Omental fat pad (tissue), 4 donors: Measurements from ENCODE around the gene SULT2A1. TPM values are rescaled to one million over a fixed set of nuclear protein-coding genes. Genes with fewer than 3 reads are reported as not detected.

ENCODE experiments used
- ATAC-seq: fragments of 150-250 bp; one replicate; pipeline ENCODE4 v1.9.1; 2016; ENCODE audit warnings: mild to moderate bottlenecking, moderate library complexity; ENCODE audit not compliant: low FRiP score
- DNase-seq: peaks from one replicate; pipeline ENCODE4 v3.0.0-alpha.2; 2019; ENCODE audit warnings: low spot score
- total RNA-seq, 4 donors: library from RNA; depleted of rRNA; stranded (reverse); fragments of >200 nt; gene quantifications; one replicate each; pipeline ENCODE4 v1.1.0, GENCODE V29; 2016
- TF ChIP-seq, protein P1 (sequence below), 3 donors: fragments of 450-650 bp; IDR thresholded peaks; one replicate each; pipeline ENCODE4 v1.5.1; 2016 to 2017; ENCODE audit warnings: antibody characterized with exemption in 3 of 3, mild to moderate bottlenecking in 3 of 3, moderate library complexity in 2 of 3

The SULT2A1 gene
- total RNA-seq, 4 donors from 2014 or later: not detected

DNA sequence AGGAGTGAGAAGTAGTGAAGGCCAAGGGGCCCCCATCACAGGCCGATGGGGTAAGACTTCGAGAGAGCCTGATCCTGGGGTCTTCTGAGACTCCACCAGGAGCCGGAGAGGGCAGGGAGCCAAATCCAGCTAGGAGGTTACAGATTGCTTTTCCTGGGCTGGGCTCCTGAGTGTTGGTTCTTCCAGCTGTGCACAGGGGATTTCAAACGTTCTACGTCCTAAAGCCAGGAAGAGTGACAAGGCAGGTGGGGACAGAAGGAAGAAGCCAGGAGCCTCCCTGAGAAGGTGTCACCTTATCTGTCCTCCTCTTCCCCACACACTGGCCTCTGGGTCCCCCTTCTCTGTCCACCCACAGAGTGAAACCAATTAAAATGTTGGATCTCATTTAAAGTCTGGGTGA, 43.2 kb downstream of the SULT2A1 start:
- no peak for DNase-seq
- TF ChIP-seq, protein P1, sequence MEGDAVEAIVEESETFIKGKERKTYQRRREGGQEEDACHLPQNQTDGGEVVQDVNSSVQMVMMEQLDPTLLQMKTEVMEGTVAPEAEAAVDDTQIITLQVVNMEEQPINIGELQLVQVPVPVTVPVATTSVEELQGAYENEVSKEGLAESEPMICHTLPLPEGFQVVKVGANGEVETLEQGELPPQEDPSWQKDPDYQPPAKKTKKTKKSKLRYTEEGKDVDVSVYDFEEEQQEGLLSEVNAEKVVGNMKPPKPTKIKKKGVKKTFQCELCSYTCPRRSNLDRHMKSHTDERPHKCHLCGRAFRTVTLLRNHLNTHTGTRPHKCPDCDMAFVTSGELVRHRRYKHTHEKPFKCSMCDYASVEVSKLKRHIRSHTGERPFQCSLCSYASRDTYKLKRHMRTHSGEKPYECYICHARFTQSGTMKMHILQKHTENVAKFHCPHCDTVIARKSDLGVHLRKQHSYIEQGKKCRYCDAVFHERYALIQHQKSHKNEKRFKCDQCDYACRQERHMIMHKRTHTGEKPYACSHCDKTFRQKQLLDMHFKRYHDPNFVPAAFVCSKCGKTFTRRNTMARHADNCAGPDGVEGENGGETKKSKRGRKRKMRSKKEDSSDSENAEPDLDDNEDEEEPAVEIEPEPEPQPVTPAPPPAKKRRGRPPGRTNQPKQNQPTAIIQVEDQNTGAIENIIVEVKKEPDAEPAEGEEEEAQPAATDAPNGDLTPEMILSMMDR (IDR thresholded peaks at IDR 0.05): no peak
- no peak for ATAC-seq

DNA sequence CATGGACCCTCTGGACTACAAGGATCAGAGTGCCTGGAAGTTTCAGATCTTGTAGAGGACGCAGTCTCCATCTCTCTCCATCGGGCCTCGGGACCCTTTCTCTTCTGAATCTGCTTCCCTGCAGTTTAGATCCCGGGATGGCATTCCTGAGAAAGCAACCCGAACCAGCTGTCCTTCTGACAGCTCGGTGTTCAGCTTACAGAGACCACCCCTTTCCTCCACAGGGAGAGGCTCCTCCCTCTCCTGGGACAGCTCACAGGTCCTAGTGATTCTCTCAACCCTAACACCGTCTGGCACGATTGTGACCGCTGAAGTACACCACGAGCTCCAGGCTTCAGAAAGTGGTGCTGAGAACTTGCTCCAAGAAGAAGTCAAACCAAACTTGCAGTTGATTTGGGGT, 46.2 kb downstream of the SULT2A1 start:
- ATAC-seq (no peak), DNase-seq (no peak)
- TF ChIP-seq, protein P1 (IDR thresholded peaks at IDR 0.05): no peak

- ATAC-seq (no peak), DNase-seq (no peak)
- TF ChIP-seq, protein P1 (IDR thresholded peaks at IDR 0.05): no peak
These were observed 46.7 kb downstream of the SULT2A1 start for GRCh38 chr19:47839411-47839810.

DNA sequence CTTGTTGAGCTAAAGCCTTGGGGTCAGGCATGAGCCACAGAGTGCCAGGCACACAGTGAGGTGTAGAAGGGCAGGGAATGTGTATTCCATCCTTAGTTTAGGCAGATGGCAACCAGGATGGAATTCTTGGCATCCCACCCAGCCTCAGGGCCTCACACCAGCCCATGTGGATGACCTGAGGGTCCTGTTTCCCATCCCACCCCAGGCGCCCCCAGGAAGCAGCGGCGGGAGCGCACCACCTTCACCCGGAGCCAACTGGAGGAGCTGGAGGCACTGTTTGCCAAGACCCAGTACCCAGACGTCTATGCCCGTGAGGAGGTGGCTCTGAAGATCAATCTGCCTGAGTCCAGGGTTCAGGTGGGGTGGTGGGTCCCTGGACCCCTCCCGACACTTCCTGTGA, 50.1 kb downstream of the SULT2A1 start:
- TF ChIP-seq, protein P1 (IDR thresholded peaks at IDR 0.05): no peak
- ATAC-seq (no peak), DNase-seq (no peak)

DNA sequence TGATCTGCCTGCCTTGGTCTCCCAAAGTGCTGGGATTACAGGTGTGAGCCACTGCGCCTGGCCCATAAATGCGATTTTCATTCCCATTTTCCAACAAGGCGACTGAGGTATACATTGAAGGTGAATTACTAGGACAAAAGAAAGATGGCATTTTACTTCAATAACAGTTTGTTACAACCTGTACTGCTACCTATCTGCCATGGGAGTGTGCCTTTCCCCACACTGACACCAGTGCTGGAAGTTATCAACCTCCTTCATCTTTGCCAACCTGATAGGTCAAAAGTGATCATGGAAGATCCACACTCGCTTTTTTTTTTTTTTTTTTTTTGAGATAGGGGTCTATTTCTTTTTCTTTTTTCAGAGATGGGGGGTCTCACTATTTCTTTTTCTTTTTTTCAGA, 53.4 kb downstream of the SULT2A1 start:
- ATAC-seq (no peak), DNase-seq (no peak)
- TF ChIP-seq, protein P1 (IDR thresholded peaks at IDR 0.05): no peak

GRCh38 chr19:47826800-47827199, 59.3 kb downstream of the SULT2A1 start:
- ATAC-seq (no peak), DNase-seq (no peak)
- TF ChIP-seq, protein P1 (IDR thresholded peaks at IDR 0.05): no peak

- ATAC-seq (no peak), DNase-seq (no peak)
- TF ChIP-seq, protein P1 (IDR thresholded peaks at IDR 0.05): no peak
These were observed 61.7 kb downstream of the SULT2A1 start for GRCh38 chr19:47824396-47824795.
